GM10266 (cell line): ENCODE measurements around the gene CRABP2.

Source experiments
- DNase-seq: peaks from one replicate; pipeline ENCODE4 v3.0.0; 2012; ENCODE audit errors: extremely low spot score
- TF ChIP-seq, protein P1 (sequence below): IDR thresholded peaks from 2 replicates; pipeline ENCODE4 v1.5.1; 2012; ENCODE audit warnings: mild to moderate bottlenecking, low read depth; ENCODE audit not compliant: control insufficient read depth, insufficient read depth; ENCODE audit errors: missing control alignments

The CRABP2 gene

DNA sequence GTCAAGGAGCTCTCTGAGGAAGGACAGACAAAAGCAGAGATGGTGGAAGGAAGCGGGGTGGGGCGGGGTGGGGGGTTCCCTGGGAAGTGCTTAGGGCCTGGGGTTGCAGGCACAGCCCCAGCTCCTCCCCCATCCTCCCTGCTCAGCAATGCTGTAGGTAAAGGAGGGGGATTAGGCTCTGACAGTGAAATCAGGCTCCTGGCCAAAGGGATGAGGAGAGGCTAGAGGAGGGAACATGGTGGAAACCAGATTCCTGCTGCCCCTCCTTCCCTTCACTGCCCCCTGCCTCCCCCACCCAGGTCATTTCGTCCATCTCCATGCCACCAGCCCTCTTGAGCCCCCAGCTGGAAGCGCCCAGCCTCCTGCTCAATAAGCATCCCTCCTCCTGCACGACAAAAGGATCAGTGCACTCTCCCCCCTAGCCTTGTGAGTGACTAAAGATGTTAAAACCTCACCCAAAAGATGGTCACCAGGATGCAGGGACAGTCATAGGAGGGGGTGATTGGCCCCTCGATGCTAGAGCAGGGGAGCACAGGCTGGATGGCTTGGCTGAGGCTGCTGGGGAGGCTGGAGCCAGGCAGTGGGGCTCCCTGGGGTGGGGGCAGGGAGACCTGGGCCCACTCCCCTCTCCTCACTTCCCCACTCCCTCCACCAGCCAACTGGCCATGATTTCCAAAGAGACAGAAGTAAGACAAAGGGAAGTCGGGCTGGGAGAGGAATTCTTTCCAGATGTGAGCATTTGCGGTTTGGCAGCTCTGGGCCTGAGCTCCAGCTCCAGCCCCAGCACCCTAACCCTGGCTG lies 2.2 kb upstream of the CRABP2 start:
- DNase-seq = no peak

DNA sequence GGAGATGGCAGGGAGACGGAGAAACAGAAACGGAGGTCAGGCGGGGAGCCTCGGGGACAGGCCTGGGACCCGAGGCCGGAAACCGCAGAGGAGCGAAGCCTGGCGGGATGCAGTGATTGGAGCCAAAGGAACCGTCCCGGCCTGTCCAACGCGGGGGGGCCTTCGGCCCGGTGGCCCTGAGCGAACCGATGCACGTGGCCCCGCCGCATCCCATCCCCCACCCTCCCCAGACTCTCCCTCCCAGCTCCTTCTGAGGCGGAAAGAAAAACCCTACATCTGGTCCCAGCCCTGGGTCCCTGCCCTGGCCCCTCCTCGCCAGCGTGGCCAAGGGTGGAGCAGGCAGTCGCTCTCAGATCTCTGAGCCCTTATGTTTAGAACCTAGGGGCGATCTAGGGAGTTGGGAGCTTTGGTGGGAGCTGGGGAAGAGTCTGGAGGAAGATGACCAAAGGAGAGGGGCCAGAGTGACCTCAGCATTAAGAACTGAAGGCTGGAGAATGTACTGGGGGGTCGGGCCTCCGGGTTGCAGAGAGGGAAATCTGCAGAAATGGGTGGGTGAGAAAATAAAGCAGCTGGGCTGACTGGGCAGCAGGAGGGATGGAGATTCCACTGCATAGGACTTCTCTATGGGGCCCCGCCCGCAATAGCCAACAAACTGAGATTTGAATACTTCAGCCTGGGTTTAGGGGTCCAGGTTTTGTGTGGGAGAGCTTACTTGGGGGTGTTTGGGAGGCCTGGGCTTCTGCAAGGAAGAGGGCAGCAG lies 1.5 kb upstream of the CRABP2 start:
- DNase-seq = no peak
- TF ChIP-seq, protein P1, sequence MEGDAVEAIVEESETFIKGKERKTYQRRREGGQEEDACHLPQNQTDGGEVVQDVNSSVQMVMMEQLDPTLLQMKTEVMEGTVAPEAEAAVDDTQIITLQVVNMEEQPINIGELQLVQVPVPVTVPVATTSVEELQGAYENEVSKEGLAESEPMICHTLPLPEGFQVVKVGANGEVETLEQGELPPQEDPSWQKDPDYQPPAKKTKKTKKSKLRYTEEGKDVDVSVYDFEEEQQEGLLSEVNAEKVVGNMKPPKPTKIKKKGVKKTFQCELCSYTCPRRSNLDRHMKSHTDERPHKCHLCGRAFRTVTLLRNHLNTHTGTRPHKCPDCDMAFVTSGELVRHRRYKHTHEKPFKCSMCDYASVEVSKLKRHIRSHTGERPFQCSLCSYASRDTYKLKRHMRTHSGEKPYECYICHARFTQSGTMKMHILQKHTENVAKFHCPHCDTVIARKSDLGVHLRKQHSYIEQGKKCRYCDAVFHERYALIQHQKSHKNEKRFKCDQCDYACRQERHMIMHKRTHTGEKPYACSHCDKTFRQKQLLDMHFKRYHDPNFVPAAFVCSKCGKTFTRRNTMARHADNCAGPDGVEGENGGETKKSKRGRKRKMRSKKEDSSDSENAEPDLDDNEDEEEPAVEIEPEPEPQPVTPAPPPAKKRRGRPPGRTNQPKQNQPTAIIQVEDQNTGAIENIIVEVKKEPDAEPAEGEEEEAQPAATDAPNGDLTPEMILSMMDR = no peak

More for the DNA sequence above, 2.2 kb upstream of the CRABP2 start:
- TF ChIP-seq, protein P1 = no peak

DNA sequence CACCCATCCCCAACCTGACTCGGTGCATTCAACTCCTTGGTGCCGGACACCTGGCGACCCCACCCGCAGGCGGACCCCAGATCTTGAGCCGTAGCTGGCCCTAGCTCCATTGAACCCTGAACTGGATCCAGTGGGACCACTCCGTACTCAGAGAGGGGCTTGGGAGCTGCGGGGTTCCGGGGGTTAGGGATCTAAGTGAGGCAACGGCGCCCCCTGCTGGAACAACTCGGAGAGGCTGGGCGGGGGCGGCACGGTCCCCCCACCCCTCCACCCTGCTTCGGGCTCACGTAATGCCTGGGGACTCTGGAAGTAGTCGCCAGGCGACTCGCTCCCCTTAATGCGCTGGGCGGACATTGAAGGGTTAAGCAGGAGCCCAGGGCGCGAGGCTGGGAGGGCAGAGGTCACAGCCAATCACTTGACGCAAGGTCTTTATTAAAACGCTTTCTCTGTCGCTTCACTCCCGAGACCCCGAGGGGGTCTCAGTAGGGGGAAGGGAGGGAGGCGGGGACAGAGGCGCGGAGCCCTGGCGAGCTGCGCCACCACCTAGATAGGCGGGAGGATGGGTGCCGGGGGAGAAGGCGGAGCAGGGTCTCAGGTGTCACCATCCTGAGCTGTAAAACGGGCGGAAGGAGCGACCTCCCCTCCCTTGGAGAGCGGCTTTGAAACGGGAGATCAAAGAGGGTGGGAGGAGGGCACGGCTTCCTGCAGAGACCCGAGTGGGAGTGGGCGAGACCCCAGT lies 704 bp upstream of the CRABP2 start:
- TF ChIP-seq, protein P1 = peak; percentile 84
- DNase-seq = peak; percentile 81

DNA sequence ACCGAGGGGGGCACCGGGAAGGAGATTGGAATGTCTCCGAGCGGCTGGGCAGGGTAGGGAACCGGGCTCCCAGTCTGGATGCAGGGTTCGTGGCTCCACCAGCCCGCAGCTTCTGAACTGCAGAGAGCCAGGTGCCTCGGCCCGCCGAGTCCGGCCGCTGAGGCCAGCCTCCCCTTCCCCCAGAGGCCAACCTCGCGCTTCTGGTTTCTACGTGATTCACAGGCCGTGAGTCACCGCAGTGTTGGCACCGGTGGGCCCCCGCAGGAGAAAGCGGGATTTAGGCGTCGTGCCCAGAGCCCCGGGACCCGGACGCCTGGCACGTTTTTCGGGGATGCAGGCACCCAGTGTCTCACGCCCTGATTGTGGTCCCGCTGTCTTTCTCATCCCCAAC lies 458 bp downstream of the CRABP2 start:
- TF ChIP-seq, protein P1 = no peak
- no peak for DNase-seq

DNA sequence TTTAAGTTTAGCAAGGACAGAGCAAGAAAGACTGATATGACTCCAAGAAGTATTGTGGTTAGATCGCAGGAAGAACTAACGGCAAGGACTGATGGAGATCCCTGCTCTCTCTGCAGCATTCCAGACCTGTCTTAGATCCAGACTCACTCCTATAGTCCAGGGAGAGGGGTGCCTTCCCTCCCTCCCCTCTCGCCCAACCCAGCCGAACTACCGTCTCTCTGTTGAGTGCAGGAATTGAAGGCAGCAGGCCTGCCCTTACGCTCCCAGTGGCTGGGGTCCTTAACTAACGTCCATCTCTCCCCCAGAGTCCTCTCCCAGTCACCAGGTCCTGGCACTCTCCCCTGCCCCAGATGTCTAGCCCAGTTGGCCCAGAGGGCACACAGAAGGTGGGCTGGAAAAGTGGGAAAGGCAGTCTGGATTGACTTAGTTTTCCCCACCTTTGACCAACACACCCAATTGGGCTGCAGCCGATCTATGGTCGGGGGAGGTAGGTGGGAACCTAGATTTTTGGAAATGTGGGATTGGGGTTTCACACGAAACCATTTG lies 1.1 kb downstream of the CRABP2 start:
- no peak for DNase-seq
- TF ChIP-seq, protein P1 = no peak

DNA sequence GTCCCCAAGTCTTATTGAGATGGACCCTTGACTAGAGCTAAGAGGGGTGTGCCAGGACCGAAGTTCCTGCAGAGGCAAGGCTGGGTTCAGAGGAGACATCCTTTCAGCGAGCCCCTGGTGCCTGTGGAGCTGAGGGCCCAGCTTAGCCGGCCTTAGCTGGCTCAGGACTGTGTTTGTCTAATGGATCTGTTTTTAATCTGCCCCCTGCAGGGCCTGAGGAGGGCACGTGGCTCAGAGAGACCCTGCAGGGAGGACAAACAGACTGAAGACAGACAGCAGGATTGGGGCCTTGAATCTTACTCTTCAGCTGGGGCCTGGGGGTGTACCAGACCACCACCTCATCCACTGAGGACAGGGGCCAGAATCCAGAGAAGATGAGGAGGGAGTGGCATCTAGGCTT lies 1.6 kb downstream of the CRABP2 start:
- TF ChIP-seq, protein P1 = no peak
- DNase-seq = no peak
